Upper lobe of left lung (tissue), 6 donors: ENCODE measurements around the gene CDK12. TPM values are rescaled to one million over a fixed set of nuclear protein-coding genes. Genes with fewer than 3 reads are reported as not detected.

ENCODE experiments used
- ATAC-seq, 2 donors: fragments of 200-7000 bp; cut with Tn5 transposase; one replicate each; pipeline ENCODE4 v1.9.1; 2022; ENCODE audit warnings: mild to moderate bottlenecking in 2 of 2, moderate library complexity in 2 of 2; ENCODE audit not compliant: low FRiP score in 2 of 2
- DNase-seq, 2 donors: peaks; one replicate each; pipeline ENCODE4 v3.0.0-alpha.2; 2019 to 2020
- H3K27ac ChIP-seq, 4 donors: fragments of 200-600 bp; sonication (generic); one replicate each; pipeline ENCODE4 v1.5.1; 2016 to 2019
- H3K27me3 ChIP-seq, 4 donors: fragments of 200-600 bp; sonication (generic); one replicate each; pipeline ENCODE4 v1.5.1; 2017 to 2019
- H3K36me3 ChIP-seq, 4 donors: fragments of 200-600 bp; sonication (generic); one replicate each; pipeline ENCODE4 v1.5.1; 2016 to 2019
- H3K4me1 ChIP-seq, 4 donors: fragments of 200-600 bp; sonication (generic); one replicate each; pipeline ENCODE4 v1.5.1; 2018 to 2019
- H3K4me3 ChIP-seq, 4 donors: fragments of 200-600 bp; sonication (generic); one replicate each; pipeline ENCODE4 v1.5.1; 2017 to 2019; ENCODE audit warnings: mild to moderate bottlenecking in 2 of 4, moderate library complexity in 1 of 4
- H3K9me3 ChIP-seq, 4 donors: fragments of 200-600 bp; sonication (generic); one replicate each; pipeline ENCODE4 v1.5.1; 2018 to 2019
- EP300 ChIP-seq, 4 donors: sonication (generic); formaldehyde crosslinking; IDR thresholded peaks; one replicate each; pipeline ENCODE4 v1.5.1; 2017; ENCODE audit warnings: antibody characterized with exemption in 4 of 4, control low read depth in 2 of 4
- POLR2A ChIP-seq, 4 donors: fragments of 450-650 bp; IDR thresholded peaks; one replicate each; pipeline ENCODE4 v1.5.1; 2016 to 2017; ENCODE audit warnings: antibody characterized with exemption in 4 of 4, mild to moderate bottlenecking in 2 of 4
- POLR2AphosphoS5 ChIP-seq, 2 donors: sonication (generic); formaldehyde crosslinking; IDR thresholded peaks; one replicate each; pipeline ENCODE4 v1.5.1; 2017; ENCODE audit warnings: antibody characterized with exemption in 2 of 2
- WGBS, 2 donors: methylation state at CpG; one replicate each; pipeline ENCODE4 v1.1.5; 2017 to 2018; 5-methylcytosine and 5-hydroxymethylcytosine counted together
- total RNA-seq, 6 donors: library from RNA; depleted of rRNA in 4 of 6; stranded (reverse); fragments of >200 nt in 4 of 6; gene quantifications; one replicate each; pipeline versions ENCODE4 v1.1.0 to v1.2.1, GENCODE V29; 2016 to 2021
- TF ChIP-seq, protein P1 (sequence below), 6 experiments: fragments of 450-650 bp in 4 of 6; fragments of 200-600 bp in 2 of 6; sonication (generic) in 2 of 6; IDR thresholded peaks; one replicate each; pipeline ENCODE4 v1.5.1; 2016 to 2019; ENCODE audit warnings: antibody characterized with exemption in 6 of 6
- donor health status: DM: no; HTN: no; CAD: no; lungs with moderate emphysema.
- donor health status: DM: no; HTN: yes; CAD: no; lungs with severe emphysema.

CDK12 gene
- total RNA-seq, 6 donors from 2014 or later = 41.2 to 111 (median 52.8) TPM

DNA sequence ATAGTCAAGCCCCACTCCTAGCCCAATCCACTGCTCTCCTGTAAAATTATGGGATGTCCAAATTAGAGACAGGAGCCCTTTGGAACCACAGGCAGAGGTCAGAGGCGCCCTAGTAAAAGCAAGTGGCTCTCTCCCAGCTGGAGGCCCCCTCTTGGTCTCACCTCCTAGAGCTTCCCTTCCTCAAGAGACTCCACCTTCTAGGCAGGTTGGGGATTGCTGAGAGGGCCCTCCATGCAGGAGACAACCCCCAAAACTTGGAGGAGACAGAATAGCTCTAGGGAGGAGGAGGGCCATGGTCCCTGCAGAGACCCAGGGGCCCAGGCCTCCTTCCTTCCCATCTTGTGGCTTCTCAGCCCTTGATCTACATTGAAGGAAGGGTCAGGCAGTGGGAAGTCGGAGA lies 117.0 kb downstream of the CDK12 start:
- WGBS, 2 donors = 84 to 88% methylated on average over 2 of the region's 2 CpGs
- no peaks in the 10 kb centered on the region for H3K9me3 ChIP-seq
- ATAC-seq (no peak), DNase-seq (no peak)
- H3K36me3 ChIP-seq = no peaks in the 10 kb centered on the region
- TF ChIP-seq, protein P1, sequence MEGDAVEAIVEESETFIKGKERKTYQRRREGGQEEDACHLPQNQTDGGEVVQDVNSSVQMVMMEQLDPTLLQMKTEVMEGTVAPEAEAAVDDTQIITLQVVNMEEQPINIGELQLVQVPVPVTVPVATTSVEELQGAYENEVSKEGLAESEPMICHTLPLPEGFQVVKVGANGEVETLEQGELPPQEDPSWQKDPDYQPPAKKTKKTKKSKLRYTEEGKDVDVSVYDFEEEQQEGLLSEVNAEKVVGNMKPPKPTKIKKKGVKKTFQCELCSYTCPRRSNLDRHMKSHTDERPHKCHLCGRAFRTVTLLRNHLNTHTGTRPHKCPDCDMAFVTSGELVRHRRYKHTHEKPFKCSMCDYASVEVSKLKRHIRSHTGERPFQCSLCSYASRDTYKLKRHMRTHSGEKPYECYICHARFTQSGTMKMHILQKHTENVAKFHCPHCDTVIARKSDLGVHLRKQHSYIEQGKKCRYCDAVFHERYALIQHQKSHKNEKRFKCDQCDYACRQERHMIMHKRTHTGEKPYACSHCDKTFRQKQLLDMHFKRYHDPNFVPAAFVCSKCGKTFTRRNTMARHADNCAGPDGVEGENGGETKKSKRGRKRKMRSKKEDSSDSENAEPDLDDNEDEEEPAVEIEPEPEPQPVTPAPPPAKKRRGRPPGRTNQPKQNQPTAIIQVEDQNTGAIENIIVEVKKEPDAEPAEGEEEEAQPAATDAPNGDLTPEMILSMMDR (IDR thresholded peaks at IDR 0.05) = no peak
- TF ChIP-seq POLR2A (IDR thresholded peaks at IDR 0.05) (no peak), POLR2AphosphoS5 (IDR thresholded peaks at IDR 0.05) (no peak), EP300 (IDR thresholded peaks at IDR 0.05) (no peak)
- H3K27me3 ChIP-seq = no peaks in the 10 kb centered on the region
- no peak overlapping the region for H3K27ac ChIP-seq
- no peak overlapping the region for H3K4me3 ChIP-seq
- H3K4me1 ChIP-seq = peaks cover 5 to 12% (median 11%) of the 10 kb centered on the region in 4 donors

DNA sequence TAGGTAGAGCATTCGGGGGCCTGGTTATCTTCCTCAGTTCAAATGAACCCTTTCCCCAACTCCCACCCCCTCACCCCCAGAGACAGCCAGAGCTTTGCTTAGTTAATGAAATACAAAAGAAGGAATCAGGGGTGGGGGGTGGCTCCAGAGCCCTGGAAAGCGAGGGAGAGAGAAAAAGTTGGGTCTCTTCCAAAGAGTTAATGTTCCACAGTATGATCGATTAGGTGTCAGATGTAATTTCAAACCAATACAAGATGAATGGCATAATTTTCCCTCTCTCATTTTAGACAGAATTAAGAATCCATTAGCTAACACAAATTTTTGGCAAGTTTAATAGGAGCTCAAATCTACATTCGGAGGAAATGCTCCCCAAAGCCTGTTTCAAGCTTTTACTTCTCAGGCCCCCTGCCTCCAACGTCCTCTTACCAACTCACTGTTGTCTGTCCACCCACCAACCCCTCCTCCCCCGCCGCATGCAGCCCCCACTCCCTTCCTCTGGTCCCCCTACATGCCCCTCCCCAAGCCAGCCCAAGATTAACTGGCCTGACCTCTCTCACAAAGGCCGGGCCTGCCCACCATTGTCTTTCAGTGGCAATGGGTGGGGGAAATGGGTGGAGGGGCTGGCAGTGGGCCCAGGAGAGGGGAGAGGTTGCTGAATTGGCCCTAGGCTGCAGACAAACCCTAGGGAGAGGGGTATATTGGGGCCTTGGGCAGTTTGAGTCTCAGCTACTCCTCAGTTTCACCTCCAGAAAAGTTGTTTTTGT lies 118.2 kb downstream of the CDK12 start:
- no peaks in the 10 kb centered on the region for H3K36me3 ChIP-seq
- H3K27me3 ChIP-seq = no peaks in the 10 kb centered on the region
- DNase-seq = peak in 1 of 2 donors; percentile 26
- ATAC-seq = peak in 1 of 2 donors; percentile 44
- no peaks in the 10 kb centered on the region for H3K9me3 ChIP-seq
- TF ChIP-seq POLR2AphosphoS5 (IDR thresholded peaks at IDR 0.05) (no peak), EP300 (IDR thresholded peaks at IDR 0.05) (no peak), POLR2A (IDR thresholded peaks at IDR 0.05) (no peak)
- TF ChIP-seq, protein P1 (IDR thresholded peaks at IDR 0.05) = no peak
- H3K27ac ChIP-seq = no peak overlapping the region
- no peak overlapping the region for H3K4me3 ChIP-seq
- H3K4me1 ChIP-seq = peaks cover 0 to 10% (median 2%) of the 10 kb centered on the region in 4 donors
- WGBS, 2 donors = 41 to 50% methylated on average over 7 to 8 of the region's 8 CpGs

DNA sequence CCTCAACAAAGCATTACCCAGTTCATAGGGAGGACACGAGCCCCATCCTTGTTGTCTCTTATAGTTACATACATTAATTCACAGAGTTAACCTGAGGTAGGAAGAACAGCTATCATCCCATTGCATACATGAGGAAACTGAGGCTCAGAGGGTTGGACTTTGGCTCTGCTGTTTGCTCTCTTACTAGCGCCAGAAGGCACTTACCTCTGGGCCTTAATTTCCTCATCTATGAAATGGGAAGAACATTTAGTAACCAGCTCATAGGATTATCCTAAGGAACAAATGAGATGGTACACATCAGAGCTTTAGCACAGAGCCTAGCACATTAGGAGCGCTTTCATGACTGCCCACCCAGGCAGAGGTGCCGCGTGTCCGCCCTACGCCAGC lies 118.8 kb downstream of the CDK12 start:
- ATAC-seq (no peak), DNase-seq (no peak)
- H3K27me3 ChIP-seq = no peaks in the 10 kb centered on the region
- H3K27ac ChIP-seq = no peak overlapping the region
- no peak overlapping the region for H3K4me3 ChIP-seq
- no peaks in the 10 kb centered on the region for H3K36me3 ChIP-seq
- WGBS, 2 donors = 84 to 85% methylated on average over 7 of the region's 7 CpGs
- H3K4me1 ChIP-seq = peaks cover 0 to 10% (median 2%) of the 10 kb centered on the region in 4 donors
- TF ChIP-seq EP300 (IDR thresholded peaks at IDR 0.05) = no peak
- no peak for TF ChIP-seq POLR2A (IDR thresholded peaks at IDR 0.05)
- TF ChIP-seq POLR2AphosphoS5 (IDR thresholded peaks at IDR 0.05) = no peak
- TF ChIP-seq, protein P1 (IDR thresholded peaks at IDR 0.05) = no peak
- no peaks in the 10 kb centered on the region for H3K9me3 ChIP-seq

DNA sequence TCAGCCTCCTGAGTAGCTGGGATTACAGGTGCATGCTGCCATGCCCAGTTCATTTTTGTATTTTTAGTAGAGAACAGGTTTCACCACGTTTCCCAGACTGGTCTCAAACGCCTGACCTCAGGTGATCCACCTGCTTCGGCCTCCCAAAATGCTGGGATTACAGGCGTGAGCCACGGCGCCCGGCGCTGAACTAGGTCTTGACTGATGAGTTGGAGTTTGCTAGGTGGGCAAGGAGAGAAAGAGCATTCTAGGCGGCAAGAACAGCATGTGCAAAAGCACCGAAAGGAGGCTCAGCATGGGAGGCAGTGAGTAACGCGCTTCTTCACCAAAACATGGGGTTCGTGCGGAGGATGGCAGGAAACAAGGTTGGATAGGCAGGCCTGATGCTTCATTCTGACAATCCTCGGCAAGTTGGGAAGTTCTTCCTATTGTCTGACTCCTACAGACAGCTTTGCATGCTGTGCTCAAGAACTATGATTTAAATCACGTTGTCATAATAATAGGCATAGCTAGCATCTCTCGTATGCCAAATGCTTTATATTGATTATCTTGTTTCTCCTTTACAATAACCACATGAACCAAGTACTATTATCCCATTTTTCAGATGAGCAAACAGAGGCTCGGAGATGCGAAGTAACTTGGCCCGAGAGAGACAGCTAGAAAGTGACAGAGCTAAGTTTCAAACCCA lies 119.9 kb downstream of the CDK12 start:
- H3K36me3 ChIP-seq = no peaks in the 10 kb centered on the region
- no peaks in the 10 kb centered on the region for H3K27me3 ChIP-seq
- DNase-seq (no peak), ATAC-seq (no peak)
- H3K4me3 ChIP-seq = no peak overlapping the region
- no peak overlapping the region for H3K27ac ChIP-seq
- WGBS, 2 donors = 89 to 93% methylated on average over 20 of the region's 20 CpGs
- H3K4me1 ChIP-seq = peaks cover 0 to 10% (median 2%) of the 10 kb centered on the region in 4 donors
- TF ChIP-seq POLR2AphosphoS5 (IDR thresholded peaks at IDR 0.05) (no peak), EP300 (IDR thresholded peaks at IDR 0.05) (no peak), POLR2A (IDR thresholded peaks at IDR 0.05) (no peak)
- no peaks in the 10 kb centered on the region for H3K9me3 ChIP-seq

DNA sequence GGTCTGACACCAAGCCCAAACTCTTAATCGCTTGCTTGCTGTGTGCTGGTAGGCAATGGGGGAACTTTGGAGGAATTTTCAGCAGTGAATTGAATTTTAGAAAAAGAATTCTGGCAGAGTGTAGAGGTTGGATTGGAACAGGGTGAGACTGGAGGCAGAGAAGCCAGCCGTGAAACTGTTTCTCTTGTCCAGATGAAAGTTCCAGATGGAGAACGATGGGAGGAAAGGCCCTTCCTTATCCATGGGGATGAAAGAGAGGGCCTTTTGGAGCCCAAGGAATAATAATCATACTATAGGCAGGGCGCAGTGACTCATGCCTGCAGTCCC lies 120.4 kb downstream of the CDK12 start:
- Histone ChIP-seq H3K27me3 (no peaks in the 10 kb centered on the region), H3K9me3 (no peaks in the 10 kb centered on the region), H3K27ac (no peak overlapping the region), H3K4me3 (no peak overlapping the region), H3K4me1 (peaks cover 0 to 10% (median 2%) of the 10 kb centered on the region in 4 donors), H3K36me3 (no peaks in the 10 kb centered on the region)
- TF ChIP-seq, protein P1 (IDR thresholded peaks at IDR 0.05) = no peak
- TF ChIP-seq POLR2A (IDR thresholded peaks at IDR 0.05) = no peak
- TF ChIP-seq POLR2AphosphoS5 (IDR thresholded peaks at IDR 0.05) = no peak
- TF ChIP-seq EP300 (IDR thresholded peaks at IDR 0.05) = no peak
- no peak for DNase-seq
- no peak for ATAC-seq
- WGBS, 2 donors = 89 to 91% methylated on average over 4 of the region's 4 CpGs
